ENCODE results near the gene LILRB2.
"Not testable (repeated sequence)": the region's sequence is repeated elsewhere in the genome, so short reads cannot be mapped to it uniquely, and the experiment has no call there.

DNA sequence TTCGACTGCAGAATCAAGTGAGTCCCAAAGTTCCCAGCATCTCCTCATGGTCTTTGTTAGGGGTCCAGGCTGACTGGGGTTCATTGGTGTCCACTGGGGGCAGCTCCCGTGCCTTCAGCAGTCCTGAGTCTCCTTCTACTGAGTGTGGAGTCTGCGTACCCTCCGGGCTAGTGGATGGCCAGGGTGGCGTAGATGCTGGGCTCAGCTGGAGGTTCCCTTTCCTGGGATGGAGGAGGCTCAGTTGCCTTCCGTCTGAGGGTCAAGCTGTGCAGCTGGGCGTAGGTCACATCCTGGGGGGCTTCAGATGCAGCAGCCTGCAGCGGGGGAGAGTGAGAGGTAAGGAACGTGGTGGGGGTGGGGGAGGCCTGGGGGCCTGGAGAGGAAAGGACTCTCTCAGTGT, 6.4 kb downstream of the LILRB2 start:
- not testable (repeated sequence) for TF ChIP-seq CTCF, POLR2A (IDR thresholded peaks at IDR 0.05)

All from stomach (tissue), 4 donors.